Kidney epithelial cell (primary cell): ENCODE measurements around the gene LGALS3. TPM values are rescaled to one million over a fixed set of nuclear protein-coding genes. Genes with fewer than 3 reads are reported as not detected.

Experiments
- DNase-seq: peaks from one replicate; pipeline ENCODE4 v3.0.0-alpha.2; 2010; ENCODE audit warnings: low read depth
- H3K27me3 ChIP-seq: 2 replicates; pipeline ENCODE4 v1.6.0; 2011; ENCODE audit warnings: low read length; ENCODE audit not compliant: control insufficient read depth, insufficient read depth
- H3K36me3 ChIP-seq: 2 replicates; pipeline ENCODE4 v1.5.1; 2011; ENCODE audit warnings: low read length; ENCODE audit not compliant: control insufficient read depth, insufficient read depth
- H3K4me3 ChIP-seq: 2 replicates; pipeline ENCODE4 v1.5.1; 2011; ENCODE audit warnings: low read depth, mild to moderate bottlenecking, control low read depth, low read length
- CTCF ChIP-seq: IDR thresholded peaks from 2 replicates; pipeline ENCODE4 v1.5.1; 2011; ENCODE audit warnings: mild to moderate bottlenecking, moderate library complexity, low read length, control low read depth, inconsistent platforms; ENCODE audit not compliant: insufficient read depth, poor library complexity, severe bottlenecking
- total RNA-seq: library from RNA; depleted of rRNA; stranded (reverse); fragments of >200 nt; gene quantifications from 2 replicates; pipeline ENCODE4 v1.2.3, GENCODE V29; 2015

Gene LGALS3
- total RNA-seq, 1 donor from 2014 or later, result 114 TPM

- no peak for TF ChIP-seq CTCF
- no peak for DNase-seq
- Histone ChIP-seq H3K36me3 (no peaks in the 10 kb centered on the region), H3K4me3 (no peak overlapping the region), H3K27me3 (no peaks in the 10 kb centered on the region)
Observed at GRCh38 chr14:55131370-55132137, 2.5 kb downstream of the LGALS3 start.

GRCh38 chr14:55133416-55133815, 4.4 kb downstream of the LGALS3 start:
- Histone ChIP-seq H3K36me3 (no peaks in the 10 kb centered on the region), H3K27me3 (no peaks in the 10 kb centered on the region), H3K4me3 (no peak overlapping the region)
- DNase-seq, result no peak
- peak; percentile 42 for TF ChIP-seq CTCF

- no peak for TF ChIP-seq CTCF
- no peak overlapping the region for H3K4me3 ChIP-seq
- no peak for DNase-seq
- H3K36me3 ChIP-seq, result peaks cover 2% of the 10 kb centered on the region
- no peaks in the 10 kb centered on the region for H3K27me3 ChIP-seq
Observed at GRCh38 chr14:55136241-55136640, 7.2 kb downstream of the LGALS3 start.

GRCh38 chr14:55136885-55137786, 8.1 kb downstream of the LGALS3 start:
- no peak overlapping the region for H3K4me3 ChIP-seq
- no peaks in the 10 kb centered on the region for H3K27me3 ChIP-seq
- H3K36me3 ChIP-seq, result peaks cover 2% of the 10 kb centered on the region
- TF ChIP-seq CTCF, result no peak
- no peak for DNase-seq

GRCh38 chr14:55138091-55138490, 9.0 kb downstream of the LGALS3 start:
- H3K36me3 ChIP-seq, result peaks cover 2% of the 10 kb centered on the region
- peak; percentile 12 for TF ChIP-seq CTCF
- no peak overlapping the region for H3K4me3 ChIP-seq
- no peak for DNase-seq
- H3K27me3 ChIP-seq, result no peaks in the 10 kb centered on the region
